Medulla oblongata (tissue), 1 donor: Measurements from ENCODE around the gene MIGA1.
"Not testable (repeated sequence)": the region's sequence is repeated elsewhere in the genome, so short reads cannot be mapped to it uniquely, and the experiment has no call there.

ENCODE experiments used
- DNase-seq: peaks from one replicate; pipeline ENCODE4 v3.0.0-alpha.2; 2015; ENCODE audit errors: extremely low spot score

MIGA1 gene

DNA sequence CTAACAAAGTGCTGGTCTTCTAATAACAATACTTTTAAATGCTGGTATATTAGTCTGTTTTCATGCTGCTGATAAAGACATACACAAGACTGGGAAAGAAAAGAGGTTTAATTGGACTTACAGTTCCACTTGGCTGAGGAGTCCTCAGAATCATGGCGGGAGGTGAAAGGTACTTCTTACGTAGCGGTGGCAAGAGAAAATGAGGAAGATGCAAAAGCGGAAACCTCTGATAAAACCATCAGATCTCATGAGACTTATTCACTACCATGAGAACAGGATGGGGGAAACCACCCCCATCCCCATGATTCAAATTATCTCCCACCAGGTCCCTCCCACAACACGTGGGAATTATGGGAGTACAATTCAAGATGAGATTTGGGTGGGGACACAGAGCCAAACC is 139.5 kb downstream of the MIGA1 start:
- DNase-seq: not testable (repeated sequence)

DNA sequence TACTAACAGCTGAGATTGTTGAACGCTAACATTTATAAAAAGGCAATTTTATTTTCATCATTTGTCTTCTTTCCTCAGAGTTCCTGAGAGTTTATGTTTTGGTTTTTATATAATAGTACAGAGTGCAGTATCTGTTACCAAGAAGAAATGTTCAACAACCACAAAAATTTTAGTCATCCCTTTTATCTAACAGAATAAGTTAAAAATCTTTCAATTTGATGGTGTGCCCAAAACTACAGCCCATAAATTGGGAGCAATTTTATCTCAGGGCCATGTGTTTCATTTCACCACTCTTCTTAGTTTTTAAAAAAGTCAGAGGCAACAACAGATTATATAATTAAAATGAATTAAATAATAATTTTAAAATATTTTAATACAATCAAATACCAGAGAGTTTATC is 146.1 kb downstream of the MIGA1 start:
- no peak for DNase-seq

DNA sequence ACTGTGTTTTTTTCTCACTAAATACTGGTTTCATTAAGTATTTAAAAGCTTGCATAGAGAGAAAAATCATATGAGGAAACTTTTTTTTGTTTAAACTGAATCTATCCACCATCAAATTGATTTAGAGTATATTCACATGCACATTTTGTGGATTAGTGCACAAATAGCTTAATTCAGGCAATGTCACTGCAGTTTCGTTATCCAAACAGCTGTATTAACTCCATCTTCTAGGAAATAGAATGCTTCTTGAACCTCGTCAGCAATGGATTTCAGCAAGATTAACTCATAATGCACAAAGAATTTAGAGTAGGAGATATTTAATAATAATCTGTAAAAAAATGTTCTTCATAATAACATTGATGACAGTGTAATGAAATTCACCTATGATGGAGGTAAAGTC is 146.5 kb downstream of the MIGA1 start:
- no peak for DNase-seq

DNA sequence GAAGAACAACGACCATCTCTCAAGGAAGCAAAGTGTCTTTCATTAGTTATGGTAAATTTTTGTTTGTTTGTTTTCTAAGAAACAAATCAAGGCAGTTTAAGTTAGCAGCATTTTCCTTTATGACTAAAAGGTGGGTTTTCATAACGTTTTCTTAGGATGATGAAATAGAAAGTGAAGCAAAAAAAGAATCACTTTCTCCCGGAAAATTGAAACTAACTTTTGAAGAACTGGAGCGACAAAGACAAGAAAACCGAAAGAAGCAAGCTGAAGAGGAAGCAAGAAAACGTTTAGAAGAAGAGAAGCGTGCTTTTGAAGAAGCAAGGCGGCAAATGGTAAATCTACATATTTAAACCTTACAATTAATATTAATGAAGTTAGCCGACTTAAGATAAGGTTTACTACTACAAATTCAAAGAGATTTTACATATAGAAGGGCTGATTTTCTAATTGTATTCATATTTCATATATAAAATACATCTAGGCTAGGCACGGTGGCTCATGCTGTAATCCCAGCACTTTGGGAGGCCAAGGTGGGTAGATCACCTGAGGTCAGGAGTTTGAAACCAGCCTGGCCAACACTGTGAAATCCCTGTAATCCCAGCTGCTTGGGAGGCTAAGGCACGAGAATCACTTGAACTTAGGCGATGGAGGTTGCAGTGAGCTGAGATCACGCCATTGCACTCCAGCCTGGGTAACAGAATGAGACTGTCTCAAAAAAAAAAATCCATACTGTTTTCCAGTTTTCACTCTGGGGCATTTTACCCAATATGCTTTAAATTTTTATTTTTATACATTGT is 147.3 kb downstream of the MIGA1 start:
- DNase-seq: no peak

DNA sequence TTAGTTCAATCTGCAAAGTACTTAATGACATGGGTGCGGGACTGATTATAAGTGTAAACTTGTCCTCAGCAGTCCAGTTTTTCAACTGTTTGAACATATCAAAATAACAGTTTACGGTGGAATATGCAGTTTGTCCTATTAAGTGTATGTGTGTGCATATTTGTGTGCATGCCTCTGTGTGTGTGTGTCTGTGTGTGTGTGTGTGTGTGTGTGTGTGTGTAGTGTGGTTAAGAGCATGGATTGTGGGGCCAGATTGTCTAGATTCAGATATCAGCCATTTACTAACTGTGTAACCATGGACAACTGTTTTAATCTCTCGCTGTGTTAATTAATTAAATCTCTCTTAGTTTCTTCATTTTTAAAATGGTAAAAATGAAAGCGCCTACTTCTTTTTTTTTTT is 148.0 kb downstream of the MIGA1 start:
- no peak for DNase-seq
